H1 (cell line): ENCODE results near the gene C2CD4D. TPM values are rescaled to one million over a fixed set of nuclear protein-coding genes. Genes with fewer than 3 reads are reported as not detected.

Experiments
- CTCF ChIA-PET: fragments of 300-600 bp; sonication (Branson Sonifier 250); formaldehyde crosslinking; loops from one replicate; lab custom pipeline; 2021; ENCODE audit not compliant: partially characterized antibody; lab: Charles Lee
- POLR2A ChIA-PET: fragments of 300-600 bp; sonication (Branson Sonifier 250); formaldehyde crosslinking; loops from one replicate; lab custom pipeline; 2021; ENCODE audit warnings: inconsistent platforms; ENCODE audit not compliant: partially characterized antibody; lab: Charles Lee
- DNase-seq, 2 experiments: peaks; one replicate each; pipeline versions ENCODE4 v3.0.0 to v3.0.0-alpha.2; 2010 to 2022; ENCODE audit warnings: low spot score in 2 of 2, low read depth in 1 of 2, mixed read lengths in 1 of 2
- FAIRE-seq: peaks from 2 replicates; lab custom pipeline; 2011; peaks lifted over from hg19 to GRCh38; lab: Jason Lieb, UNC
- H2AFZ ChIP-seq: 2 replicates; pipeline ENCODE4 v1.8.1; 2012; ENCODE audit warnings: low read length, inconsistent platforms
- H2AK5ac ChIP-seq: 2 replicates; pipeline ENCODE4 v1.6.1; 2013; ENCODE audit warnings: low read depth, low read length
- H2BK120ac ChIP-seq: replicated peaks from 2 replicates; pipeline ENCODE3; 2013; ENCODE audit warnings: low read depth, low read length, inconsistent platforms
- H2BK12ac ChIP-seq: 2 replicates; pipeline ENCODE4 v1.6.1; 2013; ENCODE audit warnings: low read depth, low read length
- H2BK15ac ChIP-seq: 2 replicates; pipeline ENCODE4 v1.6.1; 2013; ENCODE audit warnings: low read length
- H2BK20ac ChIP-seq: 2 replicates; pipeline ENCODE4 v1.6.1; 2013; ENCODE audit warnings: low read length
- H2BK5ac ChIP-seq: 2 replicates; pipeline ENCODE4 v1.6.1; 2013; ENCODE audit warnings: low read depth, low read length
- H3K14ac ChIP-seq: 2 replicates; pipeline ENCODE4 v1.6.1; 2013; ENCODE audit warnings: inconsistent platforms; ENCODE audit not compliant: insufficient read length
- H3K18ac ChIP-seq: 2 replicates; pipeline ENCODE4 v1.6.1; 2013; ENCODE audit warnings: low read length; ENCODE audit errors: extremely low read depth
- H3K23ac ChIP-seq: 2 replicates; pipeline ENCODE4 v1.6.1; 2013; ENCODE audit warnings: inconsistent platforms; ENCODE audit not compliant: insufficient read length
- H3K23me2 ChIP-seq: 2 replicates; pipeline ENCODE4 v1.6.1; 2013; ENCODE audit warnings: low read depth, low read length
- H3K27ac ChIP-seq: 2 replicates; pipeline ENCODE4 v1.6.1; 2011; ENCODE audit warnings: low read depth, low read length, inconsistent platforms
- H3K27me3 ChIP-seq, 4 experiments: replicated peaks in 1 of 4; 1 replicate in 1 of 4; 2 replicates in 3 of 4; pipeline versions ENCODE4 v1.6.1 to v1.8.1; 2011 to 2013; ENCODE audit warnings: low read length in 3 of 4, mild to moderate bottlenecking in 3 of 4, inconsistent platforms in 2 of 4, mixed read lengths in 2 of 4, moderate library complexity in 1 of 4; ENCODE audit not compliant: control insufficient read depth in 3 of 4, insufficient read depth in 3 of 4; ENCODE audit errors: extremely low read depth in 1 of 4
- H3K36me3 ChIP-seq, 4 experiments: 2 replicates each; pipeline versions ENCODE4 v1.6.1 to v1.8.1; 2011 to 2013; ENCODE audit warnings: mild to moderate bottlenecking in 4 of 4, low read length in 3 of 4, moderate library complexity in 2 of 4, control low read depth in 1 of 4, inconsistent platforms in 1 of 4; ENCODE audit not compliant: insufficient read depth in 4 of 4, control insufficient read depth in 2 of 4
- H3K4ac ChIP-seq: replicated peaks from 2 replicates; pipeline ENCODE3; 2013; ENCODE audit warnings: low read length, low read depth, mixed read lengths, inconsistent platforms; ENCODE audit not compliant: insufficient read length
- H3K4me1 ChIP-seq, 4 experiments: replicated peaks in 1 of 4; 1 replicate in 1 of 4; 2 replicates in 3 of 4; pipeline versions ENCODE4 v1.6.1 to v1.8.1; 2011 to 2013; ENCODE audit warnings: low read length in 3 of 4, inconsistent platforms in 2 of 4, mixed read lengths in 1 of 4; ENCODE audit not compliant: insufficient read depth in 4 of 4, control insufficient read depth in 3 of 4
- H3K4me2 ChIP-seq, 2 experiments: 2 replicates each; pipeline versions ENCODE4 v1.6.1 to v1.8.1; 2011 to 2013; ENCODE audit warnings: low read depth in 2 of 2, low read length in 2 of 2, control low read depth in 1 of 2, inconsistent platforms in 1 of 2, mild to moderate bottlenecking in 1 of 2; ENCODE audit not compliant: insufficient read depth in 1 of 2
- H3K4me3 ChIP-seq, 4 experiments: fragments of 200-600, 300-600 bp in 1 of 4; sonication (generic), shearing (Covaris generic), sonication (Bioruptor Twin) in 1 of 4; 2 replicates each; pipeline versions ENCODE4 v1.5.1 to v1.8.1; 2011 to 2016; ENCODE audit warnings: low read length in 4 of 4, low read depth in 3 of 4, control low read depth in 2 of 4, inconsistent platforms in 2 of 4, mild to moderate bottlenecking in 2 of 4, mixed read lengths in 1 of 4, moderate library complexity in 1 of 4; ENCODE audit not compliant: insufficient read depth in 2 of 4; ENCODE audit errors: extremely low read depth in 1 of 4
- H3K56ac ChIP-seq: replicated peaks from 2 replicates; pipeline ENCODE3; 2013; ENCODE audit warnings: low read depth, mild to moderate bottlenecking, mixed read lengths, low read length, inconsistent platforms; ENCODE audit not compliant: insufficient read length
- H3K79me1 ChIP-seq: 2 replicates; pipeline ENCODE4 v1.6.1; 2013; ENCODE audit warnings: low read depth, low read length, control low read depth
- H3K79me2 ChIP-seq, 2 experiments: 2 replicates each; pipeline versions ENCODE4 v1.6.1 to v1.8.1; 2012 to 2013; ENCODE audit warnings: low read length in 2 of 2, mild to moderate bottlenecking in 2 of 2, inconsistent platforms in 1 of 2; ENCODE audit not compliant: insufficient read depth in 2 of 2, control insufficient read depth in 1 of 2
- H3K9ac ChIP-seq, 4 experiments: replicated peaks in 1 of 4; 1 replicate in 1 of 4; 2 replicates in 3 of 4; pipeline versions ENCODE4 v1.6.1 to v1.8.1; 2011 to 2013; ENCODE audit warnings: low read depth in 3 of 4, low read length in 3 of 4, control low read depth in 2 of 4, mild to moderate bottlenecking in 2 of 4, moderate library complexity in 2 of 4, inconsistent platforms in 1 of 4; ENCODE audit errors: extremely low read depth in 1 of 4
- H3K9me3 ChIP-seq, 2 experiments: 2 replicates each; pipeline versions ENCODE4 v1.6.1 to v1.8.1; 2012 to 2013; ENCODE audit warnings: mild to moderate bottlenecking in 2 of 2, moderate library complexity in 2 of 2, control low read depth in 1 of 2, inconsistent platforms in 1 of 2, low read depth in 1 of 2, low read length in 1 of 2, mixed read lengths in 1 of 2; ENCODE audit not compliant: insufficient read depth in 2 of 2
- H4K20me1 ChIP-seq, 2 experiments: replicated peaks in 1 of 2; 2 replicates each; pipeline versions ENCODE3 to v1.8.1; 2011 to 2013; ENCODE audit warnings: inconsistent platforms in 2 of 2, low read length in 2 of 2, mild to moderate bottlenecking in 1 of 2; ENCODE audit not compliant: insufficient read depth in 2 of 2, control insufficient read depth in 1 of 2
- H4K5ac ChIP-seq: 2 replicates; pipeline ENCODE4 v1.6.1; 2013; ENCODE audit warnings: low read length, low read depth, mixed read lengths, inconsistent platforms; ENCODE audit not compliant: insufficient read length
- H4K8ac ChIP-seq: 2 replicates; pipeline ENCODE4 v1.8.0; 2013; ENCODE audit warnings: mild to moderate bottlenecking, moderate library complexity, low read length, inconsistent platforms; ENCODE audit not compliant: insufficient read depth; ENCODE audit errors: extremely low read depth
- H4K91ac ChIP-seq: replicated peaks from 2 replicates; pipeline ENCODE3; 2013; ENCODE audit warnings: low read length, mixed read lengths, inconsistent platforms; ENCODE audit not compliant: insufficient read length
- HDAC6 ChIP-seq: IDR thresholded peaks from one replicate; pipeline ENCODE4 v1.7.1; 2012; ENCODE audit warnings: low read depth, mild to moderate bottlenecking, inconsistent platforms, low read length, moderate library complexity
- SP4 ChIP-seq: IDR thresholded peaks from 2 replicates; pipeline ENCODE4 v1.6.1; 2012; ENCODE audit warnings: low read length, inconsistent platforms
- WGBS, 2 experiments: shearing (Covaris generic) in 1 of 2; methylation state at CpG; one replicate each; pipeline versions ENCODE4 v1.1.6 to v1.1.7; 2013 to 2015; ENCODE audit warnings: low lambda C conversion rate in 2 of 2, mixed read lengths in 2 of 2, inconsistent platforms in 1 of 2, low coverage in 1 of 2, missing lambda C conversion rate in 1 of 2; ENCODE audit not compliant: insufficient replicate concordance in 2 of 2, insufficient coverage in 1 of 2, insufficient read length in 1 of 2; ENCODE audit errors: extremely low coverage in 1 of 2, missing lambda C conversion rate in 1 of 2; 5-methylcytosine and 5-hydroxymethylcytosine counted together
- polyA plus RNA-seq, 7 experiments: library from polyadenylated mRNA; depleted of rRNA in 3 of 7; stranded (reverse) in 5 of 7; unstranded in 2 of 7; fragments of >200 nt in 5 of 7; fragments of 200-250 nt in 2 of 7; gene quantifications; 1 replicate in 5 of 7; 2 replicates in 1 of 7; 4 replicates in 1 of 7; pipeline versions ENCODE4 v1.2.1 to v1.2.3, GENCODE V29; 2011 to 2013; ENCODE audit warnings: missing spikeins in 2 of 7, mixed read lengths in 2 of 7
- total RNA-seq: library from RNA; stranded (reverse); fragmentation: NEBNext Ultra II Directional; extraction: Animal tissue kit (Norgen Biotek cat#: 25700); gene quantifications from 2 replicates; pipeline ENCODE4 v1.2.1, GENCODE V29; 2021

C2CD4D gene
- total and polyA plus RNA-seq, 2 of the 8 experiments (the other 6 are each of a cell fraction or from before 2014, with no cell fraction given) = 0.41 to 0.71 TPM

DNA sequence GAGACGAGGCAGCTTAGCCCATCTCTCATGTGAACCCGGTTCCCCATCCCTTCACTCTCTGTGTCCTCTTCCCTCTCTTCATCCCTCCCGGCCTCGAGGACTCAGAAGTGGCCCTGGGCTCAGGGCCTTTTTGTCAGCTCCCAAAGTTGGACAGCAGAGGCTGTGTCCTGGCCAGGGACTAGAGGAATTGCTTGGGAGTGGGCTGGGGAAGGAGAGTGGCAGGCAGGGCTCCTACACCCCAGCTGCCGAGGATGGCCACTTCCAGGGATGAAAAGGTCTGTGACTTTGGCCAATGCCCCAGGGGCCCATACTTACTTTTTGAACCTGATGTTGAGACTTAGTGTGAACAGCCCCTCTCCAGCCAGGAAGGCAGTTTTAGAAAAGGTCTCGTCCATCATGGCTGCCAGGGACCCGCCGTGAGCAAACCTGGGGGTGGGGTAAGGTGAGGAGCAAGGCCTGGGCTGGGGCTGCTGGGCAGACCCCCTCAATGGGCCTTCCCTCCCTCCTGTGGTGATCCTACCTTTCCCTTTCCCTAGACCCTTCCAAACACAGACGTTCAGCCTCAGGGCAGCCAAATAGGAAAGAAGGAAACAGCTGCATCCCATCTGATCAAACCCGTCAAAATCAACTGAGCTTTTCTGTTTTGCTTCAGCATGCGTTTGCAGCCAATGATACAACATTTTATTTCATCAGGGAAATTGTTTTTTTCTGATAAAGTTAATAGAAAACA lies 8.4 kb upstream of the C2CD4D start:
- FAIRE-seq (no peak), DNase-seq (no peak)
- 92% methylated on average over 11 of the region's 11 CpGs; no CpG with 5 or more reads in 1 of the 2 experiments for WGBS, 2 experiments
- Histone ChIP-seq H2AK5ac (no peak overlapping the region), H3K79me2 (no peaks in the 10 kb centered on the region), H4K20me1 (no peaks in the 10 kb centered on the region), H3K4me3 (no peak overlapping the region), H3K4ac (no peak overlapping the region), H3K36me3 (no peaks in the 10 kb centered on the region), H3K56ac (no peak overlapping the region), H3K4me2 (no peak overlapping the region), H3K23me2 (0 out of 2 replicates have a peak, but pooled peaks cover 4% of the 10 kb centered on the region), H3K23ac (no peak overlapping the region), H2BK20ac (no peak overlapping the region), H3K14ac (no peak overlapping the region), H3K9me3 (no peaks in the 10 kb centered on the region), H2BK12ac (no peak overlapping the region), H3K27me3 (no peaks in the 10 kb centered on the region), H4K8ac (no peak overlapping the region), H3K18ac (no peak overlapping the region), H2BK120ac (no peak overlapping the region), H2BK15ac (no peak overlapping the region), H4K5ac (no peak overlapping the region), H2AFZ (no peak overlapping the region), H4K91ac (no peak overlapping the region), H3K79me1 (no peaks in the 10 kb centered on the region), H2BK5ac (no peak overlapping the region), H3K4me1 (peaks cover 6 to 11% (median 7%) of the 10 kb centered on the region in 4 experiments), H3K9ac (no peak overlapping the region), H3K27ac (no peak overlapping the region)
- ChIA-PET POLR2A (interaction anchor here (0.6 to 2.7 kb wide), 2 partner anchors 9 kb away, joined by 3 to 14 read pairs; partner anchors contain the start of gene C2CD4D), CTCF (interaction anchor here (0.9 to 1.9 kb wide), 5 partner anchors 10 to 167 kb away, joined by 3 to 8 read pairs (median 3); no protein-coding TSS in a partner anchor)
- no peak for TF ChIP-seq HDAC6
- TF ChIP-seq SP4 = no peak
